ENCODE data around the gene CYP51A1.
"Not testable (repeated sequence)": the region's sequence is repeated elsewhere in the genome, so short reads cannot be mapped to it uniquely, and the experiment has no call there.

CYP51A1 gene

DNA sequence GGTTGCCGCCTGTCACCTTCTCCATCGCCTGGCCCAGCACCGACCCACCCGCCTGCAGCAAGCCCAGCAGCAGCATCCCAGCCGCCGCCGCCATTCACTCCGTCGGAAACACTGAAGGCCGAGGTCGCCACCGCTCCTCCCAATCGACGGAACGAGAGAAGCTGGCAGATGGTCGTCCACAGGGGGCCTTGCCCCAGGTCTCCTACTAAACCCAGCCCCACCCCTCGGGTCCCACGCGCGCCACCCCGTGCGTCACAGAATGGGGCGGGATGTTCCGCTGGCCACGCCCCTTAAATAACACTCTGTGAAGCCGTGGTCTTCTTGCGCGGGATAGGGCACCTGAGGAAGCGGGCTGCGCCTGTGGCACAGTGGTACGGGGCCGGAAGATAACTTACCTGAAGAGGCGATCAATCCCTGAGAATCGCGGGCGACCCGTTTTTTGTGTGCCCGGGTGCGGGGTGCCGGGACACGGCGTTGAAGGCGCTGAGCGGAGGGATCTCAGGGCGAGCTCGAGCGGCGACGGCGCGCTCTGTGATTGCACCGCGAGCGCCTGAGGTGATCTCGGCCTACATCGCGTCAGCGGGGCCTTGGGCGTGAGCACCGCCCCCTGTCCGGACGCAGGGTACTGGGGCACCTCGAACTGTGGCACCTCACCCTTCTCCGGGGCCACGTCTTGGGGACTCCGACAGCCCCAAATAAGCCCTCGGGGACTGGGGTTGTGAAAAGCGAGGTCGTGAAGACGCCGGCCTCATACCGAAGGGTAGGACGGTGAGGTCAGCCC lies at the start of gene CYP51A1:
Gene CYP51A1, minus strand, starts transcription at position 207 of the 781 bp plus-strand sequence. Its CDS starts 113 bp downstream, at position 94.
- peak; percentile 96 for DNase-seq (ENCODE audit: low spot score)

DNA sequence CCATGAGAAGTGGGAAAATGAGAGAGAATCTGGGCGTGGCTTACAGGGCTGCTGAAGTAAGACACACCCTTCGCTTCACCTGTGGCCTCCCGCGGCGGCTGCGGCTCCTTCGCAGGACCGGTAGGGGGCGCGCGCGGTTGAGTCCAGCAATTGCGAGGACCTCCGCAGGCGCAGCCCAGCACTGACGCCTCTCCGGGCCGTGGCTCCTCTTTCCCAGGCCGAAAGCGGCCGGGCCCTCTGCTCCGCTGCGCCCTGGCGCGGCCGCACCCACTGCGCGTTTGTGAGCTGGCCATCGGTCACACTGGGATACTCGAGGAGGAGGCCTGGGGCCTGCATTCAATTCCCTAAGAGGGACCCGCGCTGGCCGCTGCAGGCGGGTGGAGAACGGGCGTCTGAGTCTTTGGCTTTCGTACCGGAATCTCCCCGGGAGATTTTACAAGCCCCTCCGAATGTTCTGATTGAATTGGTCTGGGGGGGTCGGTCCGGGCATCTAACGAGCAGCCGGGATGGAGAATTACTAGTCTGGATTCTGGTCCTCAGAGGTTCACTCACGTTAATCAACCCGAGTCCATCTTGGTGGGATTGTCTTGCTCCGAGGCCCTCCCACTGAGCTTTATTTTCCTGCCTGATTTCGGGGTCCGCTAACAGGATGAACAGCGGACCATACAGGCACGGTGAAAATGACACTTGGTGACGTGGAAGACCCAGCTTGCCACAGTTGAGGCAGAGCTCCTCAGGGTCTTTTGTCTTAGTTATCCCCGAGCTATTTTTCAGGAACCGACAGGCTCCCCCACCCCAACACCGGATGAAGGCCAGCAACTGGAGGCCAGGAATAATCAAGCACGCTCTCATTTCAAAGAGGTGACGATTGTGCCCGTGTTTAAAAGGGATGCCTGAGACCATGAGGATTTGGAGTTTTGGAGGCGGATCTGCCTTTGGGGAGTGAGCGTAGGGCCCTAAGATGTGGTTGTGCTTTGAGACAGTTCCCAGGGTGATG lies 44.9 kb upstream of the CYP51A1 start, which contains the start of gene LRRD1:
Gene LRRD1, minus strand, starts transcription at position 215 of the 997 bp plus-strand sequence. CDS start 13,940 bp downstream, outside the sequence.
- DNase-seq (ENCODE audit: low spot score) = peak; percentile 95

DNA sequence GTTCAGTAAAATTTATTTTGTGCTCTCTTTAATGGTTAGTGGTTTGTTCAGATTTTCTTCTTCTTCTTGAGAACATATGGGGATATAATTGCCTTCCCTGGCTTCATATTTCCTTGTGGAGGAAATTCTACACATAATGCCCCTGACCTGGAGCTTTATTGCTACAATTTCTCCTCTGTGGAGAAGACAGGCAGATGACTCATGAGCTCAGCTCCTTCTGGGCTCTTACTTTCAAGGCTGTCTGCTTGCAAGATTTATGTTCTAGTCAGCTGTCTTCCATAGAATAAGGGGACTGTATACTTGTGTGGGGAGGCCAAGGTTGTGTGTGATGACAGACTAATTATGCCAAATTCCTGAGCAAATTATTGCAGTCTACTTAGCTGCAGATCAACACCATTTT lies 43.1 kb upstream of the CYP51A1 start:
- DNase-seq (ENCODE audit: low spot score) = peak; percentile 7

DNA sequence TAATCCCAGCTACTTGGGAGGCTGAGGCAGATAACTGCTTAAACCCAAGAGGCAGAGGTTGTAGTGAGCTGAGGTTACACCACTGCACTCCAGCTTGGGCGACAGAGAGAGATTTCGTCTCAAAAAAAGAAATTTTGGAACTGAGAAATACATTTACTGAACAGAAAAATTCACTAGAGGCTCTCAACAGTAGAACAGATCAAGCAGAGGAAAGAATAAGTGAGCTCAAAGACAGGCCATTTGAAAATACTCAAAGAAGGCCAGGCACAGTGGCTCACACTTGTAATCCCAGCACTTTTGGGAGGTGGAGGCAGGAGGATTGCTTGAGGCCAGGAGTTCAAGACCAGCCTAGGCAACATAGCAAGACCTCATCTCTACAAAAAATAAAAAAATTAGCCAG lies 35.3 kb upstream of the CYP51A1 start:
- DNase-seq (ENCODE audit: low spot score) = not testable (repeated sequence)

DNA sequence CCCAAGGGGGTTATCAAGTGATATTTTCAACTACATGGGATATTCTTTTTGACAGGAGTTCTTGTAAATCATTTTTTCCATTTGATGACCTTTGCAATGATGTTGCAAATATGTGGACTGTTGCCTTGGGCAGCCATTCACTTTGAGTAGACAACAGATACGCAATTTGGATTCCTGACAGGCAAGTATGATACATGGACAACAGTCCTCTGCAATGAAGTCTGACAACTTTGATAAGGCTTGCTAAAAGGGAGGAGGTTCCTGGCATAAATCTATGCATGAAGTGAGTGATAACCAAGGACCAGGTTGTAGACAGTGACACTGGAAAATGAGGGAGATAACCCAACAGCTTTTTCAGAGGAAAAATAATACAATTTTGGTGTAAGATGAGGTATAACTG lies 27.0 kb upstream of the CYP51A1 start:
- no peak for DNase-seq (ENCODE audit: low spot score)

DNA sequence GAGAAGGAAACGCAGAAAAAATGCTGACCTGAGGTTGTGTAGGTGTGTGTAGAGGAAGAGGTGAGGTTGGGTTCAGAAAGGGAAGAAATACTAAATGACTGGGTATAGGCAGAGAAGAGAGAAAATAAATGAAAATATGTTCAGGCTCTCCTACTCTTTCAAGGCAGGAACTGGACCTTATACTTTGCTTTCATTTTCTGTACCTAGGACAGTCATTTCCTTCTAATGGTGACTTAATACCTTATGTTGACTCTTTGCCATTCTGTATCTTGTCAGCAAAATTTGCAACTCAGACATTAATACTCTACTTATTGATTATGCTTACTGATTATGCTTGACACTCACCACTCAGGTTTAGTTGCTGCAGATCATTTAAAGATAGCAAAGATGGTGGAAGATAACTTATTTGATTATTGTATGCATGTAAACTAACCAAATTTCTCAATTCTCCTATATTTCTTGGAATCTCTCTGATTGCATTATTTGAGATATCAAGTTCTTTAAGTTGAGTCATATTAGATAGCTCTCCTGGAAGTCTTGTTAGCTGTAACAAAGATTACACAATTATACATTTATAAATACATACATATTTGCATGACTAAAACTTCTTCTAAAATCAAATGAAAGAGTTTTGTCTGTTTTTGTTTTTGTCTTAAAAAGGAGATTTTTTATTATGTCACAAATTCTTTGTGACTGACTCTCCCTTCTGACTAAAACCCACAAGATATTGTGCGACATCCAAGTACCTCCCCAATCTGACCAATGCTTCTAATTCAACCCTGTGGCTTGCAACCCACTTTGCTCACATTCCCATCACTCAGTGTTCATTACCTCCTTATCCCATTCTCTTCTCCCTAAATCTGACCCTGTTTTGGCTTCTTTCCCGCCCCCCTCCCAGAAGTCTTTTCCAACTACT lies 24.6 kb upstream of the CYP51A1 start:
- DNase-seq (ENCODE audit: low spot score) = peak; percentile 90

DNA sequence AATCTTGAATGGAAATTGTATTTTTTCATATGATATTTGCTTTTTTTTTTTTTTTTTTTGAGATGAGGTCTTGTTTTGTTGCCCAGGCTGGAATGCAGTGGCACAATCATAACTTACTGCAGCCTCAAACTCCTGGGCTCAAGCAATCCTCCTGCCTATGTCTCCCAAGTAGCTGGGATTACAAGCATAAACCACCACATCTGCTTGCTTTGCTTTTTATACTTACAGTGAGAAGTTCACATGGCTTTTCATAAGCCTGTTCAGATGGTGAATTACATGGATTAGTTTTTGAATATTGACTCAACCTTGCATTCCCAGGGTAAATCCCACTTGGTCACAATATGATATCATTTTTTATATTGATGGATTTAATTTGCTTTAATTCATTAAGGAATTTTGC lies 22.7 kb upstream of the CYP51A1 start:
- DNase-seq (ENCODE audit: low spot score) = no peak

DNA sequence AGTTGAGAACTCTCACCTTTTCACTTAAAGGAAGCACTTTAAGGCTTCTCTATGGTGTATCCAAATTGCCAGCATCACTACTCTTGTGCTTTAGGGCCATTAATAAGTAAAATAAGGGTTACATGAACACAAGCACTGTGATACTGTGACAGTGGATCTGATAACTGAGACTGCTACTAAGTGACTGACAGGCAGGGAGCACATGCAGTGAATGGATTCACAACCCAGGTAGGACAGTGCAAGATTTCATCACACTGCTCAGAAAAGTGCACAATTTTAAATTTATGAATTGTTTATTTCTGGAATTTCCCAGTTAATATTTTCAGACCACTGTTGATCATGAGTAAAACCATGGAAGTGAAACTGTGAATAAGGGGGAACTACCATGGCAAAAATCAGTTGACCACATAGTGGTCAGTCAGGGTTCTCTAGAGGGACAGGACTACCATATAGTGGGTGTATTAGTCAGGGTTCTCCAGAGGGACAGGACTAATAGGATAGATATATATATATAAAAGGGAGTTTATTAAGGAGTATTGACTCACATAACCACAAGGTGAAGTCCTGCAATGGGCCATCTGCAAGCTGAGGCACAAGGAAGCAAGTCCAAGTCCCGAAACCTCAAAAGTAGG lies 20.9 kb upstream of the CYP51A1 start:
- DNase-seq (ENCODE audit: low spot score) = no peak

DNA sequence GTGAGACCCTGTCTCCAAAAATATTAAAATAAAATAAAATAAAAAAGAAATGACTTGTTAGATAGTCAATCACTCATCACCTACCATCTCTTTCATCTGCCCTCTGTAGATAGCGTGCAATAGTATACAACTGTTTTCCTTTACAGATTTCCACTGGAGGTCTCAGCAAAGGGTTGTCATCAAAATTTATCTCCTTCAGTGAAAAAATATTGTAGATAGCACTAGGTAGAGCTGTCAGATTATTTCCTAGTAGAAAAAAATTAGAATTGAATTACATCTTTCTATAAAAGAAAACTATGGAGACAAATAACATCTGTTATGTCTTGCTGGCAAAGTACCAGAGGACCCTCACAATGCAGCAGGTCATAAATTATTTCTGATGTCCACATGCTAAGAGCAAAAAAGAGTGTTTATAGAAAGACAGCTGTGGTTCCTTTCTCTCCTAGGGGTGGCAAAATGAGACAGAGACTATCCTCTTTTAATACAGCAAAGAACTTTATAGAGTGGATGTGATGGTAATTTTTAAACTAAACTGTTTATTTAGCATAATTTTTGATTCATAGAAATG lies 16.3 kb upstream of the CYP51A1 start:
- no peak for DNase-seq (ENCODE audit: low spot score)

DNA sequence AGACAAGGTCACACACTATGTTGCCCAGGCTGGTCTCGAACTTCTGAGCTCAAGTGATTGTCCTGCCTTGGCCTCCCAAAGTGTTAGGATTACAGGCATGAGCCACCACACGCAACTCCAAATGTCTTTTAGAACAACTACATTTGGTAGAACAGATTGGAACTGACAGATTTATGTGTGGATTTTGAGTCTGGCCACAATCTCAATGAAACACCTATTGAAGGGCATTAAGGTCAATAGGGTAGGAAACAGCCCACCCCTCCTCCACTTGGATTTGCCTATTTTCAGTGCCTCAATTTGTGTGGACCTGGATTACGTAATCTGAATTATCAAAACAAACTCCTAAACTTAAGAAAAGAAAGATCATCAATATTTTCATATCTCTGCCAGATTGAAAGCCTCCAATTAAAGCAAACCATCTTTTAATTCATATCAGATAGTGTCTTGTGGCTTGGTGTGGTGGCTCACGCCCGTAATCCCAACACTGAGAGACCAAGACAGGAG lies 15.5 kb upstream of the CYP51A1 start:
- no peak for DNase-seq (ENCODE audit: low spot score)

DNA sequence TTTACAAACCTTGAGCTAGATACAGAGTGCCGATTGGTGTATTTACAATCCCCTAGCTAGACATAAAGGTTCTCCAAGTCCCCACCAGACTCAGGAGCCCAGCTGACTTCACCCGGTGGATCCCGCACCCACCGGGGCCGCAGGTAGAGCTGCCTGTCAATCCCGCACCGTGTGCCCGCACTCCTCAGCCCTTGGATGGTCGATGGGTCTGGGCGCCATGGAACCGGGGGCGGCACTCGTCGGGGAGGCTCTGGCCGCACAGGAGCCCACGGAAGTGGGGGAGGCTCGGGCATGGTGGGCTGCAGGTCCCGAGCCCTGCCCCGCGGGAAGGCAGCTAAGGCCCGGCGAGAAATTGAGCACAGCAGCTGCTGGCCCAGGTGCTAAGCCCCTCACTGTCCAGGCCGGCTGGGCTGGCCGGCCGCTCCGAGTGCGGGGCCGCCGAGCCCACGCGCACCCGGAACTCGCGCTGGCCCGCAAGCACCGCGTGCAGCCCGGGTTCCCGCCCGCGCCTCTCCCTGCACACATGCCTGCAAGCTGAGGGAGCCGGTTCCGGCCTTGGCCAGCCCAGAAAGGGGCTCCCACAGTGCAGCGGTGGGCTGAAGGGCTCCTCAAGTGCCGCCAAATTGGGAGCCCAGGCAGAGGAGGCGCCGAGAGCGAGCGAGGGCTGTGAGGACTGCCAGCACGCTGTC lies 9.1 kb upstream of the CYP51A1 start:
- not testable (repeated sequence) for DNase-seq (ENCODE audit: low spot score)

DNA sequence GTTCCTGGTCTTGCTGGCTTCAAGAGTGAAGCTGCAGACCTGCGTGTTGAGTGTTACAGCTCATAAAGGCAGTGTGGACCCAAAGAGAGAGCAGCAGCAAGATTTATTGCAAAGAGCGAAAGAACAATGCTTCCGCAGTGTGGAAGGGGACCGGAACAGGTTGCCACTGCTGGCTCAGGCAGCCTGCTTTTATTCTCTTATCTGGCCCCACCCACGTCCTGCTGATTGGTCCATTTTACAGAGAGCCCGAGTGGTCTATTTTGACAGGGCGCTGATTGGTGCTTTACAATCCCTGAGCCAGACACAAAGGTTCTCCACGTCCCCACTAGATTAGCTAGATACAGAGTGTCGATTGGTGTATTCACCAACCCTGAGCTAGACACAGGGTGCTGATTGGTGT lies 8.5 kb upstream of the CYP51A1 start:
- not testable (repeated sequence) for DNase-seq (ENCODE audit: low spot score)

DNA sequence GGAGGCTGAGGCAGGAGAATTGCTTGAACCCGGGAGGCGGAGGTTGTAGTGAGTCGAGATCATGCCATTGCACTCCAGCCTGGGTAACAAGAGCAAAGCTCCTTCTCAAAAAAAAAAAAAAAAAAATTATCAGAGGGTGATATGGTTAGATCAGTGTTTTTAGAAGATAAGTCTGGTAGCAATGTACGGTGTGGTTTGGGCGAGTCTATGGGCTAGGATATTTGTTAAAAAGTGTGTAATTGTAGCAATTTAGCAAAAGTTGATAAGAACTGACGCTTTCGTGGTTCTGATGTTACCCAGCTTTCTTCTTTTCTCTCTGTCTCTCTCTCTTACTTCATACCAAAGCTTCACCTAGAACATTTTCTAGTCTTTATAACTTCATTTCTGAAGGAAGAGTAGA lies 6.9 kb upstream of the CYP51A1 start:
- DNase-seq (ENCODE audit: low spot score) = no peak

DNA sequence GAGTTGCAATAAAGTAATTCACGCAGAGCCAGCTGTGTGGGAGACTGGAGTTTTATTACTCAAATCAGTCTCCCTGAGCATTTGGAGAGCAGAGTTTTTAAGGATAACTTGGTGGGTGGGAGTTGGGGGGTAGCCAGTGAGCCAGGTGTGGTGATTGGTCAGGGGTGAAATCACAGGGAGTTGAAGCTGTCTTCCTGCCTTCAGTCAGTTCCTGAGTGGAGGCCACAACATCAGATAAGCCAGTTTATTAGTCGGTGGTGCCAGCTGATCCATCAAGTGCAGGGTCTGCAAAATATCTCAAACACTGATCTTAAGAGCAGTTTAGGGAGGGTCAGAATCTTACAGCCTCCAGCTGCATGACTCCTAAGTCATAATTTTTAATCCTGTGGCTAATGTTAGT lies 3.3 kb upstream of the CYP51A1 start:
- DNase-seq (ENCODE audit: low spot score) = no peak

DNA sequence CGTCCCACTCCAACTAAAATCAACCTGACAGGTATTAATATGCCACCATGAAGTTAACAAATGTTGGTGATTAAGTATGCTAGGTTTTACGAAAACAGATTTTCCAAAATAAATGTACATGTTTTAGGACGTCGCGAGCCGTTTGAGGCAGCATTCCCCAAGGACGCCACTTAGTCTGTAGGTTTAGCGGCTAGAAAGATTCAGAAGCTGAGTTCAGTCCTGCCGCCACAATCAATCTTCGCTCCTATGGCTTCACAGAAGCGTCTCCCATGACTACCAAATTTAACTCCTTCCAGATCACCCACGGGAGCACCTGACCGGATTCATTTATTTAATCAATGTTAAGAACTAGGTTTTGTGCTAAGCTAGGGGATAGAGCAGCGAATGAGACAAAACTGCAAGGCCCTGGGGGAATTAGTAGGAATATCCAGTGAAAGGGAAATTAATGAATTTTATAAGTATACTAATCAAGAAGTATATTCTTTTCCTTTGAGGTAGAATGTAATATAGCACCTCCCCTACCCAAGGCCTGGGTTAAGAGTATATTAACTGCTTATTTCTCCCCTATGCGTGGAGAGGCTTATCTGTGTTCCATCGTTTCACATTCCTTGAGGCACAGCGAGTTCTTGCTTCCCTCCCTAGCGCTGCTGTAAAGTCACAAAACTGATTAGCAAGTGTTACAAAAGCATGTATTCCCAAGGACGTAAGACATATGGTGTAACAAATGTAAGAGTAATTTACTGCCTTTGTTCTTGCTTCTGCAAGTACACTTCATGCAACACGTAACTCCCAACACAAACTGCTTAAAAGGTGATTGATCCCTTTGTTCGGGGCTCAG lies 994 bp upstream of the CYP51A1 start:
- peak; percentile 22 for DNase-seq (ENCODE audit: low spot score)

DNA sequence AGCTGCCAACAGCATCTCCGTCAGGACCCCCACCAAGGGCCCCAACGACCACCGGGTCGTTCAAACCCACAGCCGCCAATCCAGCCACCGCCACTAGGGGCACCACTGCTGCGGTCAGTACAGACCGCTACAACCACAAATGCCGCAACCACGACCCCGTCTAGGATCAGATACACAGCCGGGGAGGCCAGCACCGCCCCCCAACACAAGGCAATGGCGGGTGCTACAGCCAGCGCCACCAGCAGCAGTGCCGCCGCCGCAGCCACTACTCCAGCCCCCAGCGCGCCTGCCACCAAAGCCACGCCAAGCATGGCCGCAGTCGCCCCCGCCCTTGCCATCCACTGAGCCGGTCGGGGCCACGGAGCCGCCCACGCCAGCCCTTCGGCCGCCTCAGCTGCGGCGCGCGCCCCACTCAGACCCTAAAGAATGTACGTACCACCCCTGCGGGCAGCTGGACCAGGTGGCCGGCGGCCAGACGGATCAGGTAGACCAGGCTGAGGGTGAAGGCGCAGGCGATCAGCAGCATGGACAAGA lies 473 bp downstream of the CYP51A1 start:
- peak; percentile 76 for DNase-seq (ENCODE audit: low spot score)

DNA sequence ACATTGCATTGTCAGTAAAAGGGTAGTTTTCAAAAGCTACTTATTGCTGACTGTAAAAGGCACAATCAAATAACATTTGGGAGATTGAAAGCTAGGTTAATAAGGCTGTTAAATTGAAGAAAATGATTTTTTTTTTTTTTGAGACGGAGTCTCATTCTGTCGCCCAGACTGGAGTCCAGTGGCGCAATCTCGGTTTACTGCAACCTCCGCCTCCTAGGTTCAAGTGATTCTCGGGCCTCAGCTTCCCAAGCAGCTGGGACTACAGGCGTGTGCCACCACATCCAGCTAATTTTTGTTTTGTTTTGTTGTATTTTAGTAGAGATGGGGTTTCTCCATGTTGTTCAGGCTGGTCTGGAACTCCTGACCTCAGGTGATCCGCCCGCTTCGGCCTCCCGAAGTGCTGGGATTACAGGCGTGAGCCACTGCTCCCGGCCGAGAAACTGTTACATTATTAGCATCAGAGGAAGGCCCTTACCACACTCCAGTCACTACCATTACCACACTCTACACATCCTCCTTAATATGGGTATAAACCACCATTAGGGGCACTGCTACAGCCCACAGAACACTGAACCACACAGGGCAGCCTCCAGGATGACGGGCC lies 1.0 kb downstream of the CYP51A1 start:
- DNase-seq (ENCODE audit: low spot score) = no peak

DNA sequence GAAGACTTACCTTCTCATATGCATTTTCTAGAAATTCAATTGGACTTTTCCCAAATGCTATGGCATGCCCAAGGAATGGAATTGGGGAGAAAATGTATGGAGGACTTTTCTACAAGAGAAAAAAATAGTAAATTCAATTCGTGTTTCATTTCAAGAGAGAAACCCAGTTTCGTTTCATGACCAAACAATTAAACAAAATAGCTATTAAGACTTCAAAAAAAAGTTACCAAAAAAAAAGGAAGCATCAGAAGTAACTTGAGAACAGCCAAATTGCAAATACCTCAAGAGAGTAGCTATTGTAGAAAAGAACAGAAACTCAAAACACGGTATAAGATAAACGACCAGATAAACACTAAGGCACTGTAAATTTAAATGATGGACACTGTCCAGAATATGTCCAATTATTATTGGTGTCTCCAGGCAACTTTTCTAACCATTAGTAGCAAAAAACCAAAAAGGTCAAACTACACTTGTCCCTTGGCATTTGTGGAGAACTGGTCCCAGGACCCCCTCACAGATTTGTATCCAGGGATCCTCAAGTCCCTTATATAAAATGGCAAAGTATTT lies 2.4 kb downstream of the CYP51A1 start:
- no peak for DNase-seq (ENCODE audit: low spot score)

Measured in AG20443 (cell line).